ENCODE results near the gene CLEC2A. TPM values are rescaled to one million over a fixed set of nuclear protein-coding genes. Genes with fewer than 3 reads are reported as not detected.

Gene CLEC2A
- polyA plus RNA-seq, 3 donors = not detected

DNA sequence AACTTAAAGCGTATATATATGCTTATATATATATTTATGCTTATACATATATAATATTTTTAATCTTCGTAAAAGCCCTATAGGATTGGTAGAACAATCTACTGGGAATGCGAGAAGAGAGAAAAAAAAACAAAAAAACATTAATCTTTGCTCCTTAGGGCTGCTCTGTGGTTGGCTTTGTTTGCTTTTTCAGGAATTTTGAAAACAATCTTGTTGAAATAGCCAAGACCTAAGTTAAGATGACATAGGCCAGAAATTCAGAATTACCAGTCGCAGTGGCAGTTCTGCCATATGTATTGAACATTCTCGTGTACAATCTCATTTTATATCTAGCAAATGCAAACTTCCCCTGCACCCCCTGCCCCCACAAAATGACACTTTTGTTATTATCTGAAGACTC, 50.2 kb downstream of the CLEC2A start:
- no peaks in the 10 kb centered on the region for H3K4me1 Mint-ChIP-seq
- H3K27ac Mint-ChIP-seq = no peak overlapping the region
- H3K27ac ChIP-seq (ENCODE audit: low read depth in 1 of 2, low read length in 2 of 2) = no peak overlapping the region
- no peaks in the 10 kb centered on the region for H3K27me3 ChIP-seq (ENCODE audit: control insufficient read depth in 2 of 2, insufficient read depth in 2 of 2, low read length in 2 of 2)
- H3K36me3 ChIP-seq (replicated peaks in 1 of 2; ENCODE audit: control insufficient read depth in 1 of 2, insufficient read depth in 2 of 2, low read length in 2 of 2) = no peaks in the 10 kb centered on the region
- WGBS (ENCODE audit: insufficient coverage) = 93% methylated on average over 2 of the region's 5 CpGs
- intact Hi-C loops (cut with micrococcal nuclease) = no loop called here
- peaks cover 0 to 1% (median 0%) of the 10 kb centered on the region in 3 donors for H3K27me3 Mint-ChIP-seq (ENCODE audit: low read depth in 3 of 3)
- no peaks in the 10 kb centered on the region for H3K9me3 ChIP-seq (replicated peaks in 1 of 2; ENCODE audit: control insufficient read depth in 1 of 2, insufficient read depth in 1 of 2, low read length in 2 of 2)
- H3K4me3 ChIP-seq (replicated peaks in 1 of 3; ENCODE audit: low read depth in 2 of 3, low read length in 3 of 3) = no peak overlapping the region
- no peak overlapping the region for H3K4me3 Mint-ChIP-seq
- no peak overlapping the region for H2AFZ ChIP-seq (ENCODE audit: insufficient read depth, low read depth, low read length, poor library complexity, severe bottlenecking)
- H3K79me2 ChIP-seq (ENCODE audit: insufficient read depth, low read length) = no peaks in the 10 kb centered on the region
- TF ChIP-seq, protein P1, sequence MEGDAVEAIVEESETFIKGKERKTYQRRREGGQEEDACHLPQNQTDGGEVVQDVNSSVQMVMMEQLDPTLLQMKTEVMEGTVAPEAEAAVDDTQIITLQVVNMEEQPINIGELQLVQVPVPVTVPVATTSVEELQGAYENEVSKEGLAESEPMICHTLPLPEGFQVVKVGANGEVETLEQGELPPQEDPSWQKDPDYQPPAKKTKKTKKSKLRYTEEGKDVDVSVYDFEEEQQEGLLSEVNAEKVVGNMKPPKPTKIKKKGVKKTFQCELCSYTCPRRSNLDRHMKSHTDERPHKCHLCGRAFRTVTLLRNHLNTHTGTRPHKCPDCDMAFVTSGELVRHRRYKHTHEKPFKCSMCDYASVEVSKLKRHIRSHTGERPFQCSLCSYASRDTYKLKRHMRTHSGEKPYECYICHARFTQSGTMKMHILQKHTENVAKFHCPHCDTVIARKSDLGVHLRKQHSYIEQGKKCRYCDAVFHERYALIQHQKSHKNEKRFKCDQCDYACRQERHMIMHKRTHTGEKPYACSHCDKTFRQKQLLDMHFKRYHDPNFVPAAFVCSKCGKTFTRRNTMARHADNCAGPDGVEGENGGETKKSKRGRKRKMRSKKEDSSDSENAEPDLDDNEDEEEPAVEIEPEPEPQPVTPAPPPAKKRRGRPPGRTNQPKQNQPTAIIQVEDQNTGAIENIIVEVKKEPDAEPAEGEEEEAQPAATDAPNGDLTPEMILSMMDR (IDR thresholded peaks at IDR 0.05) = no peak
- DNase-seq = no peak
- H3K4me2 ChIP-seq (replicated peaks; ENCODE audit: extremely low read depth, low read length, poor library complexity, severe bottlenecking) = no peak overlapping the region
- H3K9me3 Mint-ChIP-seq = no peaks in the 10 kb centered on the region
- no peaks in the 10 kb centered on the region for H4K20me1 ChIP-seq (ENCODE audit: insufficient read depth, low read length)
- H3K36me3 Mint-ChIP-seq = no peaks in the 10 kb centered on the region
- H3K4me1 ChIP-seq (ENCODE audit: control insufficient read depth in 1 of 2, insufficient read depth in 2 of 2, low read length in 2 of 2) = no peaks in the 10 kb centered on the region
- no peak overlapping the region for H3K9ac ChIP-seq (ENCODE audit: insufficient read depth, low read length, poor library complexity, severe bottlenecking)

DNA sequence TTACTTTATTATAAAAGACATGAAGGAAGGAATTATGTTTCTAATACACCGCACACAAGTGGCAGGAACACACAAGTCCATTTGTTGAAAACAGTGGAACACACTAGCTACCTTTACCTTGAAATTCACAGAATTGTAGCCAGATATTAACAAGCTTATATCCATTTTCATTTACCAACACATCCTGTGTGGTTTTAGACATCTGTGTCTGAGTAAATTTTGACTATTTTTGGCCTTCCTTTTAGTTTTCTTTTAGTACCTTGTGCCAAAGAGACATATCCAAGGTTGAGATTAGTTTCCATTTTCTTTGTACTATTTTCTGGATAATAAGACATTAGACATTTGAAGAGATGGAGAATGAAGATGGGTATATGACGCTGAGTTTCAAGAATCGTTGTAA, 50.9 kb downstream of the CLEC2A start, which contains the start of gene KLRF2:
TSS of gene KLRF2 (plus strand) at position 244 of the 400 bp plus-strand sequence. CDS start at position 351, 107 bp downstream.
- DNase-seq = no peak
- Mint-ChIP-seq H3K9me3 (peaks cover 0 to 2% (median 0%) of the 10 kb centered on the region in 7 donors), H3K4me1 (no peaks in the 10 kb centered on the region), H3K36me3 (no peaks in the 10 kb centered on the region), H3K27ac (no peak within 1 kb of the TSS), H3K4me3 (no peak within 1 kb of the TSS), H3K27me3 (ENCODE audit: low read depth in 3 of 3) (no peaks in the 10 kb centered on the region)
- H3K27ac ChIP-seq (ENCODE audit: low read depth in 1 of 2, low read length in 2 of 2) = no peak within 1 kb of the TSS
- no peaks in the 10 kb centered on the region for H3K27me3 ChIP-seq (ENCODE audit: control insufficient read depth in 2 of 2, insufficient read depth in 2 of 2, low read length in 2 of 2)
- H4K20me1 ChIP-seq (ENCODE audit: insufficient read depth, low read length) = no peaks in the 10 kb centered on the region
- H3K9ac ChIP-seq (ENCODE audit: insufficient read depth, low read length, poor library complexity, severe bottlenecking) = no peak within 1 kb of the TSS
- H2AFZ ChIP-seq (ENCODE audit: insufficient read depth, low read depth, low read length, poor library complexity, severe bottlenecking) = peak within 1 kb of the TSS; percentile 21
- H3K79me2 ChIP-seq (ENCODE audit: insufficient read depth, low read length) = no peaks in the 10 kb centered on the region
- no CpG with 5 or more reads among the region's 3 CpGs for WGBS (ENCODE audit: insufficient coverage)
- no peaks in the 10 kb centered on the region for H3K9me3 ChIP-seq (replicated peaks in 1 of 2; ENCODE audit: control insufficient read depth in 1 of 2, insufficient read depth in 1 of 2, low read length in 2 of 2)
- H3K4me2 ChIP-seq (replicated peaks; ENCODE audit: extremely low read depth, low read length, poor library complexity, severe bottlenecking) = no peak within 1 kb of the TSS
- H3K36me3 ChIP-seq (replicated peaks in 1 of 2; ENCODE audit: control insufficient read depth in 1 of 2, insufficient read depth in 2 of 2, low read length in 2 of 2) = no peaks in the 10 kb centered on the region
- no peaks in the 10 kb centered on the region for H3K4me1 ChIP-seq (ENCODE audit: control insufficient read depth in 1 of 2, insufficient read depth in 2 of 2, low read length in 2 of 2)
- intact Hi-C loops (cut with micrococcal nuclease) = no loop called here
- TF ChIP-seq, protein P1 (IDR thresholded peaks at IDR 0.05) = no peak
- no peak within 1 kb of the TSS for H3K4me3 ChIP-seq (replicated peaks in 1 of 3; ENCODE audit: low read depth in 2 of 3, low read length in 3 of 3)
